Stimulated activated CD4-positive, alpha-beta T cell treated with anti-CD3 and anti-CD28 coated beads, Interleukin-12 subunit alpha, Interleukin-12 subunit beta, amount 100 ng/mL, for 4 hours (primary cell): Measurements from ENCODE around the gene ABCG5.
A peak's percentile ranks its signal among the peaks of the same experiment; 100 is the strongest.

Source experiments
- DNase-seq: peaks from one replicate; pipeline ENCODE4 v3.0.0-alpha.2; 2020

ABCG5 gene

GRCh38 chr2:43803113-43803512, 35.5 kb downstream of the ABCG5 start:
- no peak for DNase-seq

- DNase-seq = no peak
These were observed 36.5 kb downstream of the ABCG5 start for GRCh38 chr2:43802135-43802534.

- DNase-seq = no peak
These were observed 37.7 kb downstream of the ABCG5 start for GRCh38 chr2:43800894-43801293.

- DNase-seq = no peak
These were observed 40.3 kb downstream of the ABCG5 start for GRCh38 chr2:43798300-43798699.

GRCh38 chr2:43796206-43796605, 42.4 kb downstream of the ABCG5 start:
- no peak for DNase-seq

GRCh38 chr2:43794956-43795355, 43.7 kb downstream of the ABCG5 start:
- DNase-seq = no peak

GRCh38 chr2:43792653-43793052, 46.0 kb downstream of the ABCG5 start:
- no peak for DNase-seq

- DNase-seq = no peak
These were observed 47.4 kb downstream of the ABCG5 start for GRCh38 chr2:43791035-43791765.

GRCh38 chr2:43790147-43790546, 48.5 kb downstream of the ABCG5 start:
- DNase-seq = no peak

GRCh38 chr2:43788646-43789045, 50.0 kb downstream of the ABCG5 start:
- DNase-seq = no peak

GRCh38 chr2:43787895-43788294, 50.7 kb downstream of the ABCG5 start:
- no peak for DNase-seq

GRCh38 chr2:43778233-43778632, 60.4 kb downstream of the ABCG5 start:
- no peak for DNase-seq

GRCh38 chr2:43777306-43777926, 61.2 kb downstream of the ABCG5 start:
- no peak for DNase-seq

GRCh38 chr2:43776324-43776723, 62.3 kb downstream of the ABCG5 start:
- no peak for DNase-seq

- DNase-seq = no peak
These were observed 64.0 kb downstream of the ABCG5 start for GRCh38 chr2:43774617-43775016.

- peak; percentile 75 for DNase-seq
These were observed 64.6 kb downstream of the ABCG5 start, which contains the start of gene DYNC2LI1 for GRCh38 chr2:43773876-43774613. Gene DYNC2LI1, plus strand, starts transcription at chr2:43774039. Its CDS starts 100 bp downstream, at chr2:43774139.

GRCh38 chr2:43766006-43766405, 72.6 kb downstream of the ABCG5 start:
- no peak for DNase-seq

GRCh38 chr2:43764086-43764705, 74.4 kb downstream of the ABCG5 start:
- no peak for DNase-seq

- no peak for DNase-seq
These were observed 75.5 kb downstream of the ABCG5 start for GRCh38 chr2:43763091-43763490.
